GM18498 (cell line): ENCODE data around the gene S100A13.

Source experiments
- ATAC-seq: cut with Tn5 transposase; IDR thresholded peaks from one replicate; pipeline ENCODE4 v1.9.1; 2021; ENCODE audit warnings: mild to moderate bottlenecking, moderate library complexity; ENCODE audit not compliant: unreplicated experiment

The S100A13 gene

DNA sequence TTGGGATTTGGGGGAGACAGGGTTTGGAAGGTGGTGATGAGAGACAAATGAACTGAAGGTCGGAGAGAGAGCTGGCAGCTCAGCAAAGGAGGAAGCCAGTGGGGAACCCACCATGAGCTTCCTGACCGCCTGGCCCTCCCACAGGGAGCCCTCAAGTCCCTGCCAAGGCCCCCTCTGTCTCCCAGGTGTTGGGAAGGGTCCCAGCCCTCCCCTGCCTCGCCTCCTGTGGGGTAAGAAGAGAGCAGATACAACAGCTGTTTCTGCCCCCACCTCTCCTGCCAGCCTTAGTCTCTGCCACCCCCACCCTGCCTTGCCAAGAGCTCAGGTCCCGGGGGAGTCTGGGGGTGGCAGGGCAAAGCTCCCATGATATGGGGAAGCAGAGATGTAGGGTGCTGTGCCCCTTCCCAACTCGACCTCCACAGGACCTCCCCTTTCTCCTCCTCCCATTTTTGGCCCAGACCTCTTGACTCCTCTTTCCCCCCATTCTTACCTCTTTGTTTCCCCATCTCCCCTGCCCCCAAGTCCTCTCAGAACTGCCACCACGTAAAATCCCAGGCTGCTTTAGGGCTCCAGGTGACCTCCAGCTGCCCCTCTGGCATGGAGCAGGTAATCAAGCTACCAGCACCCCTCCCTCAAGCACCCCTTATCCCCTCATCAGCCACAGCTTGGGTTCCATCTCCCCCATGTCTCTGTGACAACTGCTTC lies 1.5 kb upstream of the S100A13 start:
- ATAC-seq, result no peak

DNA sequence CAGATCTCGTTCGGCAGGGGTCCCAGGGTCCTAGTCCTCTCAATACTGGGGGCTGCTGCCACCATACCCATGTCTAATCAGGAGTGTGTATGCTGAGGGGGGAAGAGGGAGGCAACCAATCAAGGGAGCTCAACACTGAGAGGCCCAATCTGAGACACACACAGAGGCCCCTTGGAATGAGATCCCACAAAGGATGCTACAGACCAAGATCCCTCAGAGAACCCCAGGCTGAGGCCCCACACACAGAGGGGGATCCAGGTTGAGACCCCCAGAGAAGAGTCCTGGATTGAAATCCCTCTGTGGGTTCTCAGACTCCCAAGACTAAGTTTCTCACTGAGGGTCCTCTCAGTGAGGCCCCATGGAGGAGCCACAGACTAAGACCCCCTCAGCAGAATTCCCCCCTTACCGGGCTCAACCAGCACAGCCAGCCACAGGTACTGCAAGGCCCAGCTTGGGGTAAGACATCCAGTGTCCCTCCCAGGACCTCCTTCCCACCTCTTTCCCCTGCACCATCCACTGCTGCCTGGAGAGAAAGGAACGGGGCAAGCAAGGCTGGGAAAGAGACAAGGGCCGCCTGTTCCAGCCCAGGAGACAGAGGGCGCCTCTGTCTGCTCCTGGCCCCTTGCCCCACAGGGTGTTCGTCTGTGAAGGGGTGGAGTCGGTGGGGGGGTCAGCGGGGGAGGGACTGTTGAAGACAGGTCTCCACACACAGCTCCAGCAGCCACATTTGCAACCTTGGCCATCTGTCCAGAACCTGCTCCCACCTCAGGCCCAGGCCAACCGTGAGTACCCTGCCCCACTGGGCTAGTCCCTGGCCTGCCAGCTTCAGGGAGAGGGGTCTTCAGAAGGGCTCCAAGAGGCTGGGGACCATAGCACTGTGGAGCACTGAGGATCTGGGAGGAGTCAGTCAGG lies 666 bp upstream of the S100A13 start, which contains the start of gene S100A1:
Gene S100A1, plus strand, starts transcription at position 720 of the 912 bp plus-strand sequence. CDS start 2,088 bp downstream, outside the sequence.
- no peak for ATAC-seq

DNA sequence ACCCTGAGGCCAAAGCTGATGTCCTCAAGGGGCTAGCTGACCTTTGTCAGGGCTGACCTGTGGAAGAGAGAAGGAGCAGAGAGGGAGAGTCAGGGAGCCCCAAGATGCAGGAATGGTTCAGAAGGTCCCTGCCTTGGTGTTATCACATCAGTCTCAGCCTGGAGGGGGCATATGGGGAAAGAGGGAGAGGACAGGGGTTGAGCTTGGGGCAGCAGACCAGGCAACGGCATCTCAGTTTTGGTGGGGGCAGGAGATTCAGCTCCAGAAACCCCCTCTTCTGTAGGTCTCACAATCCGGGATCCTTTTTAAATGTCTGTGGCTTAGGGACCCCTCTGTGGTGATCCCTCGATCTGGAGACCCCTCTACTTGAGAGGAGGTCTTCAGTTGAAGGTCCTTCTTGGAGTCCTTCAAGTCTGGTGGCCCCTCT lies 815 bp downstream of the S100A13 start:
- no peak for ATAC-seq

- ATAC-seq, result no peak
Measured at GRCh38 chr1:153624965-153625611, 2.2 kb downstream of the S100A13 start.

DNA sequence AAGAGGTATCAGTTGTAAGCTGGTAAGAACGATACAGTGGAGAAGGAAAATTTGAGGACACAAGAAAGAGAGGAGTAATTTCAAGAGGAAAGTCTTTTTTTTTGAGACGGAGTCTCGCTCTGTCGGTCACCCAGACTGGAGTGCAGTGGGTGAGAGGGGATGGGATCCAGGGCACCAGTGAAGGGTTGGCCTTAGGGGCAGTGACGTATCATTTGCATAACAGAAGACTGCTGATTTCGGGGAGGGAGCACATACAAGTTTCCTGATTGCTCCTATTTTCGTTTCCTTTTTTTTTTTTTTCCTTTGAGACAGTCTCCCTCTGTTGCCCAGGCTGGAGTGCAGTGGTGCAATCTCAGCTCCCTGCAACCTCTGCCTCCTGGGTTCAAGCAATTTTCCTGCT lies 4.2 kb downstream of the S100A13 start:
- no peak for ATAC-seq

DNA sequence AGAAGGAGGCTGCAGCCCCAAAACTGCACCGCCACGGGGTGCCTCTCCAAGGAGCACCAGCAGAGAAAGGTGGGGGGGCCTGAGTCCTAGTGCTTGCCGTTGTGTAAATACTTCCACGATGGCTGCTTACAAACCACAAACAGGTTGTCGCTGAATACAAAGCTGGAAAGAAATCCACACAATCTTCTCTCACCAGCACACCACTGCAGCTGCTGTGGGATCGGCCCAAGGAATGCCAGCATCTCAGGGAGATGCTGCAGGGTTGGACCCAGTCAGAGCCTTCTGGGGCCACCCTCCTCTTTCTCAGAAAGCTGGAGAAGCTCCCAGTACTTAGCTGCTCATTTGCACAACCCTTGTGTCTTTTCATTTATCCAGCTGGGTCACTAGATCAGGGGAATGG lies 8.1 kb downstream of the S100A13 start:
- ATAC-seq, result no peak

DNA sequence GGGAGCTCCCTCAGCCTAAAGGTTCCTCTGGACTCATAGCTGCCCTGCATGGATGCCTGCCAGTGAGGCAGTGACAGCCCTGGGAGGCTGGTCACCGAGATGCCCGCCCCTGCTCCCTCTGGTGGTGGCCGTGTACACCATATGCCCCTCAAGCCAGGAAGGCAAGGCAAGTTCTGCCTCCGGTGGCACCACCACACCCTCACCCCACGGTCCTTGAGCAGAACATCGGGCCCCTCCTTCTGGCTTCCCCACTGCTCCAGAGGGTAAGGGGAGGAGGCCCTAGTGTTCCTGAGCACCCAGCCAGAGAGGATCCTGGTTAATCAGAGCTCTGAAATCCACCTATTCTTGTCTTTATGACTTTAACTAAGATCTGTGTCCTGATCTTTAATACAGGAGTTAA lies 9.6 kb downstream of the S100A13 start:
- peak; percentile 82 for ATAC-seq

DNA sequence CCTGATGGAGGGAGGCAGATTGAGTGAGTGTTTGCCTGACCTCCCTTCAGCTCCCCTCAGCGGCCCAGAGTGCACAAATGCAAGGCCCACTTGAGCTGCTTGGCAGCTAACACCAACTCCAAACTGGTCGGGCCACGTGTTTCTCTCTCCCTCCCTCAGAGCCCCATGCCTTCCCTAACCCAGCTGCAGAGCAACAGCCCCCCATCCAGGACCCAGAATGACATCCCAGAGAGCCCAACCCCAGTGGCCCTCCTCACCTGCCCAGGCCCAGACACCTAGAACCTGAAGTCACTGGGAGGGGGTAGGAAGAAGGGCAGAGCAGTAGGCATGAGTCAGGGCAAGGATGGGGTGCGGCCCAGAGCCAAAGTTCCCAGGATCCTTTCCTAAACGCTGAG lies 10.4 kb downstream of the S100A13 start:
- no peak for ATAC-seq

GRCh38 chr1:153616144-153616916 lies 11.0 kb downstream of the S100A13 start, which contains the start of gene S100A14:
S100A14 (minus strand) TSS chr1:153616325; CDS start chr1:153615858, 467 bp downstream.
- no peak for ATAC-seq

DNA sequence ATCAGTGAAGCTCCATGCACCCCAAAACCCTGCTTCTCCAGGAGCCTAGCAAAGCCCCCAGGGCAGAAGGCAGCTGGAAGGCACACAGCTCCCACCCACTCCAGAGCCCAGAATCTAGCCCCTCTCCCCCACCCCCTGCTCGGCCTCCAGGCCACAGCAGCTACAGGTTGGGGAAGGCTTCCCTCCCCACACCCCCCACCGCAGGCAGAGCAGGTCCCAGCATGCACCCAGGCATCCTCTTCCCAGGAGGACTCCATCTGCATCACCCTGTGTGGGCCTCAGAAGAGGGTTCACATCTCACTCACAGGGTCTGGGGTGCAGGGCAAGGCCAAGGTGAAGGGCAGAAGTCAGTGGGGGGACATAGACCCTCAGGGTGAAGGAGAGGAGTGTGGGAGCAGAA lies 11.9 kb downstream of the S100A13 start:
- ATAC-seq, result no peak

- ATAC-seq, result no peak
Measured at GRCh38 chr1:153614906-153615305, 12.4 kb downstream of the S100A13 start.

- no peak for ATAC-seq
Measured at GRCh38 chr1:153614189-153614900, 13.0 kb downstream of the S100A13 start.

GRCh38 chr1:153613406-153613805 lies 13.9 kb downstream of the S100A13 start:
- ATAC-seq, result no peak

DNA sequence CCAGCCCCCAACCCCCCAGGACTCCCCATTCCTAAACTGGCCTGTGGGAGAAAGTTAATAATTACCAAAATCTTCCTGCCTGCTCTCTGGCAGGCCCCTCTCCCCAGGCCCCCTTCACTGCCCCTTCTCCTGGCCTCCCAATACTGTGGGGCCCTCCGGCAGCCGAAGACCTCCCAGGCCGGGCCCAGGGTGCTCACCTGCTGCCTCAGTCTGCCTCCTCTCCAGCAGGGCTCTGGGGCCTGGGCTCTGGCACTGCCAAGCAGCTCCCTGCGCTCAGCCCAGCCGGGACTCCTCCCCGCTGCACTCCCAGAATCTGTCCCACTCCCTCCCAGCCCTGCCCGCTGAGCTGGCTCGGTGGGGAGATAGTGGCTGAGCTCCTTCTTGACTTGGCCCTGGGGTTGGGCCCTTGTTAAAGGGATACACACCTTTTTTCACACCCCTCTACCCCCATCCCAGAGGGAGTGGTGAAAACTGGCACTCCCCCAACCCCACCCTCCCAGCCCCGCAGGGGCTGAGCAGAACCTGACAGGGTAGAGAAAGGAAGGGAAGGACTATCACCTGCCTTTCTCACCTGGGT lies 14.5 kb downstream of the S100A13 start, which contains the start of gene S100A16:
Gene S100A16, minus strand, starts transcription at position 383 of the 577 bp plus-strand sequence. CDS start 4,986 bp downstream, outside the sequence.
- ATAC-seq, result no peak

DNA sequence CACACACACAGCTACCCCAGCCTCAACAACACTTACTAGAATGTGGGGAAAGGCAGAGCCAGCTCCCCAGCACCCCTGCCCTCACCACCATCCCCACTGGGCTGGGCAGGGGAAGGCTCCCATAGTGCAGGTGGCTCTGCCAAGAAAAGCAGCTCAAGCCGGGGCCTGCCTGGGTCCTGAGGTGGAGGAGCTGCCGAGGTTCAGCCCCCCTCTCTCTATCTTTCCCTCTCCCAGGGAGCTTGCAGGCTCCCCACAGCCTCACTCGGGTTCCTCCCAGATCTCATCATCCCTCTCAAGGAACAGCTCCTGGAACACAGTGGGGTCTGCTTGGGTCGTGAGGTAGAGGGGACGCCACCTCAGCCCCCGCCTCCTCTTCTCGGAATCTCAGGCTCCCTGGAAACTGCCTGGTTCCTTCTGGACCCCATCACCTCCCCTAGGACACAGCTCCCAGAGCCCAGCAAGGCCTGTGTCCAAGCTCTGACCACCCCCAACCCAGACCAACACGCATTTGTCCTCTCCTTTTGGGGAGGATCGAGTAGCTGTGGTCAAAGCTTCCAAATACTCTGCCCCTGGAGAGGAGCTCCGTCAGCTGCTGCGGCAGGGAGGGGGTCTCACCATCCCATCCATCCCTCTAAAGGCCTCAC lies 15.1 kb downstream of the S100A13 start:
- no peak for ATAC-seq

- no peak for ATAC-seq
Measured at GRCh38 chr1:153611356-153611755, 15.9 kb downstream of the S100A13 start.

DNA sequence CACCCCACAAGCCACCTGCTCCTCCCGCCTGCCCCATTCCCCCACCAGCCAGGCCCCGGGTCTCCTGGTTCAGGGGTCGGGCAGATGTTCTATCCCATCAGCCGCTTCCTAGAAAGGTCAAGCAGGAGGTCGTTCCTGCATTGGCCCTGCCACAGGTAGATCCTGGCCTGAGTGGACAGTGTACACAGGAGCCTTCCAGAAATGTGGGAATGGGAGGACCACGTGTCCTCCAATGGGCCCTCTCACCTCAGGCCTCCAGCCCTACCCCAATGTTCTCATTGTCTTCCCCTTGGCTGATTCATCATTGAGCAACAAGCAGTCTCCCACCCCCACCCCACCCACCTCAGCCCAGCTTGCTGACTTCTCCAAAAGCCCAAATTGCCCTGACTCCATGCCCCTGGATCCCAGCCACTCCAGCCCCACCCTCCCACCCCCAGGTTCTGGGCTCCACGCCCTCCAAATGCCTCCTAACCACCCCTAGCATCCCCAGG lies 16.4 kb downstream of the S100A13 start:
- ATAC-seq, result no peak

GRCh38 chr1:153610334-153610733 lies 17.0 kb downstream of the S100A13 start:
- ATAC-seq, result no peak

- no peak for ATAC-seq
Measured at GRCh38 chr1:153609585-153609907, 17.8 kb downstream of the S100A13 start.
